HG03066 (cell line): ENCODE measurements around the gene SPN.
"Not testable (repeated sequence)": the region's sequence is repeated elsewhere in the genome, so short reads cannot be mapped to it uniquely, and the experiment has no call there.

Experiments
- ATAC-seq: cut with Tn5 transposase; IDR thresholded peaks from one replicate; pipeline ENCODE4 v1.9.1; 2021; ENCODE audit warnings: low read depth; ENCODE audit not compliant: unreplicated experiment

SPN gene

DNA sequence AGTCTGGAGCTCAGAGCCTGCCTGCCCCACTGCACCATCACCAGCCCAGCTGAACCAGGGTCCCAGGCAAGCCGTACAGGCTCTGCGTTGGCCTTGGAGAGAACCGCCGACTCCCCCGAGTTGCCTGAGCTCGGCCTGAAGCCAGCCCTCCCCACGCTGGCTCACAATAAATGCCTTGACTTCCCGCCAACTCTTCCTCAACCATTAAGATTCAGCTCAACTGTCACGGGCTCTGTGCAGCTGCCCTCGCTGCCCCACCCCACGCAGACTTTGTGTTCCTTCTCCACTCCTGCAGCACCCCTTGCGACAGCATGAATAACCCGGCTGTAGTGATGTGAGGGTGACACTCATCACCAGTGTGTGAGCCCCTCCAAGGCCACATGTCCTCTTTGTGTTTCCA is 11.1 kb downstream of the SPN start:
- ATAC-seq, result no peak

DNA sequence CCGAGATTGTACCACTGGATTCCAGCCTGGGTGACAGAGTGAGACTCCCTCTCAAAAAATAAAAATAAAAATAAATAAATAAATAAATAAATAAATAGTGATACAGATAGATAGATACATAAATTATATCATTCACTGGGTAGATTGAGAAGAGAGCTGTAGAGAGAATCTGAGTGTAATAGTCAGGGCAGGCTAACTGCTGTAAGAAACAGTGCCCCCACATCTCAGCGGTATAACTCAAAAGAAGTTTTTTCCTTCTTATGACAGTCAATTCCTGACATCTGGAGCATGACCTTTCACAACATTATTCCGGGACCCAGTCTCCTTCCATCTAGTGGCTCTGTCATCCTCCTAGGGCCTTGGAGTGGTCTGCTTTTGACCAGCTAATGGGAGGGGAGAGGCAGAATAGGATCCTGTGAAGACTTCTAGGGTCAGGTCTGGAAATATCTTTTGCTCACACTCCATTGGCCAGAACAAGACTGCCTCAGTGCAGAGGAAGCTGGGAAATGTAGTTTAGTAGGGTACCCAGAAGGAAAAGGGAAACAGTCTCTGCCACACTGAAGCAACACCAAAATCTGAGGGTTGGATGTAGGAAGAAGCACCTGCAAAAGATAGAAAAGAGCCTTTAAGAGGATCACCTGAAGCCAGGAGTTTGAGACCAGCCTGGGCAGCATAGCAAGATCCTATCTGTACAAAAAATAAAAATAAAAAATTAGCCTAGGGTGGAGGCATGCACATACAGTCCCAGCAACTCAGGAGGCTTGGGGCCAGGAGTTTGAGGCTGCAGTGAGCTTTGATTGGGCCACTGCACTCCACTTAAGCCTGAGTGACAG is 13.0 kb downstream of the SPN start:
- ATAC-seq, result no peak

DNA sequence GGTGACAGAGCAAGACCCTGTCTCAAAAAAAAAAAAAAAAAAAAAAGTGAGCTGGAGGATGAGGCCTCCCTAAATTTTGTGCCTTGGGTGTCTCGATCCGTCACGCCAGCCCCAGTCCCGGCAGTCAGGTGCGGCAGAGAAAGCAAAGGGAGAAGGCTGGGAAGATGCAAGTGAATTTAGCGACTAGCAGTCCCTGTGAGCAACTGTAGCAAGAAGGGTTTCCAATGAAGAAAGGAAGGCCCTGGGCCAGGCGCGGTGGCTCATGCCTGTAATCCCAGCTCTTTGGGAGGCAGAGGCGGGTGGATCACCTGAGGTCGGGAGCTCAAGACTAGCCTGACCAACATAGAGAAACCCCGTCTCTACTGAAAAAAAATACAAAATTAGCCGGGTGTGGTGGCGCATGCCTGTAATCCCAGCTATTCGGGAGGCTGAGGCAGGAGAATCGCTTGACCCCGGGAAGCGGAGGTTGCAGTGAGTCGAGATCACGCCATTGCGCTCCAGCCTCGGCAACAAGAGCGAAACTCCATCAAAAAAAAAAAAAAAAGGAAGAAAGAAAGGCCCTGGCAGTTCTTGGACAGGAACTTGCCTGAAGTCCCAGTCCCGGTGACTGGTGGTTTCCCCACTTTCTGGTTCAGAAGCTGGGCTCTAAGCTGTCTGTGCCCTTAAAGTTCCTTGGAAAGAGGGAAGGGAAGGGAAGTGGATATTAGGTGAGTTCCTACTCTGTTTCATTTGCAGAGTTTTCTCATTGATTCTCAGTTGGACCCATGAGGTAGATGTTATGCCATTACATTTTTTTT is 14.1 kb downstream of the SPN start:
- no peak for ATAC-seq

DNA sequence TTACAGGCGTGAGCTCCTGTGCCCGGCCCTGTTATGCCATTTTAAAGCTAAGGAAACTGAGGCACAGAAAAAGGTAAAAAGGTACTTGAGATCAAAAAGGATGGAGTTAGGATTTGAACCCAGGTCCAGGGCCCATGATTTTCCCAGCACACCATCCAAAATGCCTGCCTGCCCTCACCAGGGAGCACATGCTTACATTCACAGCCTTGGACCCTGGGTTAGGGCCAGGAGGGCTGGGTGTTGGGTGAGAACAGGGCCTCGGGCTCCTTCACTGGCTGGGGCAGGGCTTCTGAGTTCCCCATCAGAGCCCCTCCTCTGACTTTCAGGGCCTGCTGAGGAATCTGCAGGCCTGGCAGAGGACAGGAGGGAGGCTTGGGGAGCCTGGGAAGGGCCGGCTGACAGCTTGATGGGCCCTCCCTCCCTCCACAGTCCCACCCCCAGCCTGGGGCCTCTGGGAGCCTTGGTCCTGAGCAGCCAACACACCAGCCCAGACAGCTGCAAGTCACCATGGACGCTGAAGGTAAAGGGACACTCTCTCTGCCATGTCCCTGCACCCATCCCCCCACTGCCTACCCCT is 15.7 kb downstream of the SPN start, which contains the start of gene QPRT:
TSS of gene QPRT (plus strand) at position 490 of the 577 bp plus-strand sequence. CDS start at position 508, 18 bp downstream.
- ATAC-seq, result no peak

DNA sequence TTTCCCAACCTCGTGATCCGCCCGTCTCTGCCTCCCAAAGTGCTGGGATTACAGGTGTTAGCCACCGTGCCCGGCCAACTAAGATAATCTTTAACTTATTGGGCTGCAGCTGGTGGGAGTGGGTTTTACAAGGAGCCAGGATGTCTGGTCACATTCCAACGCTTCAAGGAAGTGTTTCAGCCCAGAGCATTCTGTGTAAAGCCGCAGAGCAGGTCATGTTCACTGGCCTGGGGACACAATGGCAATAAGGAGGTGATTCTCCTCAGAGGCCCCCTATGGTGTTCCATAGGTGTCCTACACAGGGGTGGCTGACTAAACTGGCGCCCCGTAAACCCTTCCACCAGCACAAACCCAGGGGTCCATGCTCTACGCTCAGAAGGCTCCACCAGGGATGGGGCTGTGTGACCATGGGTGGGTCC is 17.1 kb downstream of the SPN start:
- no peak for ATAC-seq

DNA sequence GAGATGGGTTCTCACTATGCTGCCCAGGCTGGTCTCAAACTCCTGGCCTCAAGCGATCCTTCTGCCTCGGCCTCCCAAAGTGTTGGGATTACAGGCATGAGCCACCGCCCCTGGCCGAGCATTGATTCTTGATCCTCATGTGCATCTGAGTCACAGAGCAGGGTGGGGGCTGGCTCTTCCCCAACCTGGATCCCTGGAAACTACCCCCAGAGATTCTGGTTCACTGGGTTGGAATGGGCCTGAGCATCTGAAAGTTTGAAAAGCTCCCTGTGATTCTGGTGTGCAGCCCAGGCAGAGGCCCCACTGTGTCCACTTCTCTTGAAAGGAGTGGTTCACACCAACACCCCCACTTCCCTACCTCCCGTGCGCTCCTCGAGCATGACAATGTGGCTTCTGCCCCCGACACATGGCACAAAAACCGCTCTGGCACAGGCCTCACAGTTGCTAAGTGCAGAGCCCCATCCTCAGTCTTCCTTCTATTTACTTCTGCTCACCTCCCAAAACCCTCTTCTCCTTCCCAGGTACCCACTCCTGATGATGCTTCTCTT is 20.6 kb downstream of the SPN start:
- ATAC-seq, result no peak

DNA sequence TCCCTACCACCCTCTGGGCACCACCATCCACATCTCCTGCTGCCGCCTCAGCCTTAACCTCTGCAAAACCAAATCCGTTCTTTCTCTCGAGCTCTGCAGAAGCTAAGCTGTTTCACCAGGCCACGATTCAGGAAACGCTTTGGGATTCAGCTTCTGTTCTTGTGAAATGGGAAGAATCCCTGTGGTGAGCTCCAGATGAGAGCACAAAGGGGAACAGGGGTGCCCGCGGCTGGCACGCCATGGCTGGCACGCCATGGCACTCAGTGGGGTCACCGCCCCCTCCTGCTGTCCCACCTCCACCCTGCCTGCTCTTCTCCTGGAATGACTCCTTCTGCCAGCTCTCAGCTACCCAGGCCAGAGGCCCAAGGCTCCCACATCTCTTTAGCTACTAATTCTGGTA is 21.6 kb downstream of the SPN start:
- no peak for ATAC-seq

DNA sequence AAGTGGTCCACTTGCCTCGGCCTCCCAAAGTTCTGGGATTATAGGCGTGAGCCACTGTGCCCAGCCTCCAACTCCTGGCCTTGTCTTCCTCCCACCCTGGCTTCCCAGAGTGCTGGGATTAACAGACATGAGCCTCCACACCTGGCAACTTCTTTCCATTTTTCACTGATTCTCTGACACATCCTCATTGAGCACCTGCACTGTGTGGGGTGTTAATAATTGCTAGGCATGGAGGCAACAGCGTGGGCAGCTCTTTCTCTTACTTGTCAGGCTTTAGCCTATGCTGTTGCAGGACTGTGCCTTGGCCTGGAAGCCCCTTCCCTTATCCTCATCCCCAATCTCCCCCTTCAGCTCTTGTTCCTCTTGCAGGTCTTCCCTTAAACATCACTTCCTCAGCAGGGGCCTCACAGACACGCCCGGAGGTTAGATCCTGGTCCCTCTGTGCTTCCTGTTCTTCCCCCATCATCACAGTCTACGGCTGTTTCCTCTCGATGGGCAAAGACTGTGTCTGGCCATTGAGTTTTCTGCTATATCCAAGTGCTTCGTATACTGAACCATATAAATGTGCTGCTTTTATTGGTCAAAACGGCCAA is 23.8 kb downstream of the SPN start:
- no peak for ATAC-seq

DNA sequence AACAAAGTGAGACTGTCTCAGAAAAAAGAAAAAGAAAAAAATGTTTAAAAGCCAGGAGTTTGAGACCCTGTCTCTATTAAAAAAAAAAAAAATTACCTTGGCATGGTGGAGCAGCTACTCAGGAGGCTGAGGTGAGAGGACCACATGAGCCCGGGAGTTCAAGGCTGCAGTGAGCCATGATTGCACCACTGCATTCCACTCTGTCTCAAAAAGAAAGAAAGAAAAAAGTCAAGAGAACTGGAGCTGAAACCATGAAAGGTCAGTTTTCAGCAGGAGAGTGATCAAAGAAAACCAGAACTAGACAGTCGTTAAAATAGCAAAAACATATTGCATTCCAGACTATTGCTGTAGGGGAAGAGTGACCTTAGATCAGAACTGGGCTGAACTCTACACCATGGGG is 24.7 kb downstream of the SPN start:
- ATAC-seq, result no peak

DNA sequence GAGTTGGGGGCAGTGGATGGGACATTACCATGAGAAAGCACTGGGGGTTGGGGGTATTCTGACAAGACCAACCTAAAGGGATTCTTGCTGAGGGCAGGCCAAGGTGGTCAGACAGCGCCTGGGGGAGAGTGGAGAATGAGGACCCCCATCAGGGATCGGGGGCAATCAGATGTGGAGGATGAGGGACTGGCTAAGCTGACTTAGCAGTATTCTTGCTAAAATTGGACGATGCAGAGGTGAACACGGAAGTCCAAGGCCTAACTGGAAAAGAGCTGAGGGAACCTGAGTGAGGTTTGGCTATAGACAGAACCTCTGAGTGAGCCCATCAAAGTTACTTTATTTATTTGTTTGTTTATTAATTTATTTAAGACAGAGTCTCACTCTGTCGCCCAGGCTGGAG is 25.1 kb downstream of the SPN start:
- ATAC-seq, result no peak

DNA sequence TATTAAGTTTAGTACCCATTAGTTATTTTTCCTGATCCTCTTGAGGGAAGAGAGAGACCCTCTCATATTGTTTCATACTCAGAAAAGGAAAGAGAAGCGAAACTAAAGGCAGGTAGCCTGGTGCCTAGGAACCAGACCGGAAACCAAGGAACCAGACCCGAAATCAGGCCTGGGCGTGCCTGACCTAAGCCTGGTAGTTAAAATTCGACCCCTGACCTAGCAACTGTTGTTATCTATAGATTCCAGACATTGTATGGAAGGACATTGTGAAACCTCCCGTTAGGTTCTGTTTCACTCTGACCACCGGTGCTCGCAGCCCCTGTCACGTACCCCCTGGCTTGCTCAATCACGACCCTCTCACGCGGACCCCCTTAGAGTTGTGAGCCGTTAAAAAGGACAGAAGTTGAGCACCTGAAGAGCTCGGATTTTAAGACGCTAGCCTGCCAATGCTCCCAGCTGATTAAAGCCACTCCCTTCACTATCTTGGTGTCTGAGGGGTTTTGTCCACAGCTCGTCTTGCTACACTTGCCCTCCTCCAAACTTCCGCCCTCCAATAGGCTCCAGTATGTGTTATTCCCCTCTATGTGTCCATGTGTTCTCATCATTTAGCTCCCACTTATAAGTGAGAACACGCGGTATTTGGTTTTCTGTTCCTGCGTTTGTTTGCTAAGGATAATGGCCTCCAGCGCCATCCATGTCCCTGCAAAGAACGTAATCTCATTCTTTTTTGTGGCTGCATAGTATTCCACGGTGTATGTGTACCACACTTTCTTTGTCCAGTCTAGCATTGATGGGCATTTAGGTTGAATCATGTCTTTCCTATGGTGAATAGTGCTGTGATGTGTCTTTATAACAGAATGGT is 26.7 kb downstream of the SPN start:
- ATAC-seq, result not testable (repeated sequence)

DNA sequence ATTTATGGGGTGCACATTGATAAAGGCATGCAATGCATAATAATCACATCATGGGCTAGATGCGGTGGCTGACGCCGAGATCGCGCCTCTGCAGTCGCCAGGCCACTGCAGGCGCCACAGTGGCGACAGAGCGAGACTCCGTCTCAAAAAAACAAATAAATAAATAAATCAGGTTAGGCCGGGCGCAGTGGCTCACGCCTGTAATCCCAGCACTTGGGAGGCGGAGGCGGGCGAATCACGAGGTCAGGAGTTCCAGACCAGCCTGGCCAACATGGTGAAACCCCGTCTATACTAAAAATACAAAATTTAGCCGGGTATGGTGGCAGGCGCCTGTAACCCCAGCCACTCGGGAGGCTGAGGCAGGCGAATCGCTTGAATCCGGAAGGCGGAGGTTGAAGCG is 29.6 kb downstream of the SPN start:
- not testable (repeated sequence) for ATAC-seq

DNA sequence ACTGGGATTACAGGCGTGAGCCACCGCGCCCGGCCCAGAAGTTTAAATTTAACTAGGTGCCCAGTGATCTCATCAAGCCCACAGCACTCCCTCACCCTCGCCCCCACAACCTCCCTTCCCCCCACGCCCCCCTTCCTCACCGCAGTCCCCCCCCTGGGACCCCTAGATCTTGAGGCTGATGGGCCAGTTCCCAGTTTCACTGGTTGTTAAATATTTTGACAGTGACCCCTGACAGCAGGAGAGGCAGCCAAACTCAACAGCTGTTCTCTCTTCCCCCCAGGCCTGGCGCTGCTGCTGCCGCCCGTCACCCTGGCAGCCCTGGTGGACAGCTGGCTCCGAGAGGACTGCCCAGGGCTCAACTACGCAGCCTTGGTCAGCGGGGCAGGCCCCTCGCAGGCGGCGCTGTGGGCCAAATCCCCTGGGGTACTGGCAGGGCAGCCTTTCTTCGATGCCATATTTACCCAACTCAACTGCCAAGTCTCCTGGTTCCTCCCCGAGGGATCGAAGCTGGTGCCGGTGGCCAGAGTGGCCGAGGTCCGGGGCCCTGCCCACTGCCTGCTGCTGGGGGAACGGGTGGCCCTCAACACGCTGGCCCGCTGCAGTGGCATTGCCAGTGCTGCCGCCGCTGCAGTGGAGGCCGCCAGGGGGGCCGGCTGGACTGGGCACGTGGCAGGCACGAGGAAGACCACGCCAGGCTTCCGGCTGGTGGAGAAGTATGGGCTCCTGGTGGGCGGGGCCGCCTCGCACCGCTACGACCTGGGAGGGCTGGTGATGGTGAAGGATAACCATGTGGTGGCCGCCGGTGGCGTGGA is 31.5 kb downstream of the SPN start:
- no peak for ATAC-seq

DNA sequence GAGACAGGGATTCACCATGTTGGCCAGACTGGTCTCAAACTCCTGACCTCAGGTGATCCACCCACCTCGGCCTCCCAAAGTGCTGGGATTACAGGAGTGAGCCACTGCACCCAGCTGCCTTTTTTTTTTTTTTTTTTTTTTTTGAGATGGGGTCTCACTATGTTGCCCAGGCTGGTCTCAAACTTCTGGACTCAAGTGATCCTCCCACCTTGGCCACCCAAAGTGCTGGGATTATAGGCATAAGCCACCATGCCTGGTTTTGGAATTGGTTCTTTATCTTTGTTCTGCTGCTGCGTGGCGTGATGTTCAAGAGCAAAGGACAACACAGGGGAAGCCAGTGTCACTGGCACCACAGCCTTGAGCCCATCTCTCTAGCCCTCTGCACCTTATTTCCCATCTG is 32.6 kb downstream of the SPN start:
- not testable (repeated sequence) for ATAC-seq

DNA sequence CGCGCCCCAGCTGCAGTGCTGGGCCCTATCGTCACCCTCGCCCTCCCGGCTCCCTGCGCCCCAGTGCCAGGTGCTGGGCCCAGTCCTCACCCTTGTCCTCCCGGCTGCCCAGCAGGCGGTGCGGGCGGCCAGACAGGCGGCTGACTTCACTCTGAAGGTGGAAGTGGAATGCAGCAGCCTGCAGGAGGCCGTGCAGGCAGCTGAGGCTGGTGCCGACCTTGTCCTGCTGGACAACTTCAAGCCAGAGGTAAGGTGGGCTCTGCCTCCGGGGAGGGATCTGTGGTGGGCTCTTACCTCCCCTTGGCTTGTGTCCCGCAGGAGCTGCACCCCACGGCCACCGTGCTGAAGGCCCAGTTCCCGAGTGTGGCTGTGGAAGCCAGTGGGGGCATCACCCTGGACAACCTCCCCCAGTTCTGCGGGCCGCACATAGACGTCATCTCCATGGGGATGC is 33.9 kb downstream of the SPN start:
- ATAC-seq, result no peak

DNA sequence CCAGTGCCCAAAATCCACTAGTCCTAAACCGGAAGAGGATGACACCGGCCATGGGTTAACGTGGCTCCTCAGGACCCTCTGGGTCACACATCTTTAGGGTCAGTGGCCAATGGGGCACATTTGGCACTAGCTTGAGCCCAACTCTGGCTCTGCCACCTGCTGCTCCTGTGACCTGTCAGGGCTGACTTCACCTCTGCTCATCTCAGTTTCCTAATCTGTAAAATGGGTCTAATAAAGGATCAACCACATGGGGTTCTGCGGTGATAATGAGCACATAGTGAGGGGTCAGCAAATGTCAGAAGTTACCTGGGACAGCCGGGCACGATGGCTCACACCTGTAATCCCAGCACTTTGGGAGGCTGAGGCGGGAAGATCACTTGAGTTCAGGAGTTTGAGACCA is 34.3 kb downstream of the SPN start:
- ATAC-seq, result no peak

DNA sequence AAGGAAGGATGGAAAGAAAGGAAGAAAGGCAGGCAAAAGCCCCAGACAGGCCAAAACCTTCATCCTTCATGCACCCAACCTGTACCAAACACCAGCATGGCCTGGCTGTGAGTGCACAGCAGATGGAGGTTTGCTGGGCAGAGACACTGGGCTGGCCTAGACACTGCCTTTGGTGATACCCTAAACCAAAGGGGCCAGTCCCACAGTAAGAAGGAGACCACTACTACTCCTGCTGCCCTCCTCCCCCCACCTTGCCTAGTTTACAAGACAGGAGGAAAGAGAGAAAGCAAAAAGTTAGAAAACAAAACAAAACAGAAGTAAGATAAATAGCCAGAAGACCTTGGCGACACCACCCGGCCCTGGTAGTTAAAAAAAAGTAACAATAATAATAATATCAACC is 35.0 kb downstream of the SPN start:
- no peak for ATAC-seq

DNA sequence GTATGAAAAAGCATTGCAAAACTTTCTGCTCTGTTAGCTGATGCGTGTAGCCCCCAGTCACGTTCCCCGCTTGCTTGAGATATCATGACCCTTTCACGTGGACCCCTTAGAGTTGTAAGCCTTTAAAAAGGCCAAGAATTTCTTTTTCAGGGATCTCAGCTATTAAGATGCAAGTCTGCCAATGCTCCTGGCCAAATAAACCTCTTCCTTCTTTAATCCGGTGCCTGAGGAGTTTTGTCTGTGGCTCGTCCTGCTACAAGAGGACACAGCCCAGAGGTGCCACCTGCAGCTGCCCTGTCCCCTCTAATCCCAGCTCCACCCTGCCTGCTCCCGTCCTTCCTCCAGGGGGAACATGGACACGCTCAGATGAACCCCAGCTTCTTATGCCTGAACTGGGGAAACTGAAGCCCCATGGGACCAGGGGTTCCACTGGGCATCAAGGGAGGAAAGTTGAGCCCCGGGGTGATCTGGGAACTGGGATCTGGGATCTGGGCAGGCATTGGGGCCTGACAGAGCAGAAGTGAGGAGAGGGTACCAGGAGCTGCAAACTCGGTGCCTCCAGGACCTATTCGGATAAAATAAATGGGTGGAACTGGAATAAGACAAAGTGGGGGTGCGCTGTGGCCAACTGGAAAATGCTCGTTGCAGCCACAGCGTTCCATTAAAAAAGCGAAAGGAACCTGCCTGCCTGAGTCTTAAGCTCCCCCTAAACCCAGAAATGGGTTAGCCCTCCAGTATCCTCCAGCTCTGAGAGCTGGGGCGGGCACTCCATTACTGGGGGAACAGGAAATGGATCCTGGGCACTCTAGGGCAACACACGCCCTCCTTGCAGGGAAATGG is 35.7 kb downstream of the SPN start:
- no peak for ATAC-seq
